ENCODE data around the gene GAP43.

GRCh38 chr3:115709931-115710330 lies 86.6 kb downstream of the GAP43 start:
- TF ChIP-seq MEF2D (CRISPR knock-in tag; IDR thresholded peaks at IDR 0.05) (no peak), EP300 (IDR thresholded peaks at IDR 0.05; ENCODE audit: low read depth in 2 of 2, low read length in 2 of 2) (no peak), EP300 (CRISPR knock-in tag; IDR thresholded peaks at IDR 0.05; ENCODE audit: borderline replicate concordance) (no peak), REST (IDR thresholded peaks at IDR 0.05; ENCODE audit: borderline replicate concordance in 1 of 2, low read depth in 1 of 2, low read length in 2 of 2) (no peak)
